ENCODE measurements around the gene B3GALT6. TPM values are rescaled to one million over a fixed set of nuclear protein-coding genes. Genes with fewer than 3 reads are reported as not detected.

The B3GALT6 gene
- total RNA-seq, 2 donors from 2014 or later: 24.8 to 31.5 TPM

DNA sequence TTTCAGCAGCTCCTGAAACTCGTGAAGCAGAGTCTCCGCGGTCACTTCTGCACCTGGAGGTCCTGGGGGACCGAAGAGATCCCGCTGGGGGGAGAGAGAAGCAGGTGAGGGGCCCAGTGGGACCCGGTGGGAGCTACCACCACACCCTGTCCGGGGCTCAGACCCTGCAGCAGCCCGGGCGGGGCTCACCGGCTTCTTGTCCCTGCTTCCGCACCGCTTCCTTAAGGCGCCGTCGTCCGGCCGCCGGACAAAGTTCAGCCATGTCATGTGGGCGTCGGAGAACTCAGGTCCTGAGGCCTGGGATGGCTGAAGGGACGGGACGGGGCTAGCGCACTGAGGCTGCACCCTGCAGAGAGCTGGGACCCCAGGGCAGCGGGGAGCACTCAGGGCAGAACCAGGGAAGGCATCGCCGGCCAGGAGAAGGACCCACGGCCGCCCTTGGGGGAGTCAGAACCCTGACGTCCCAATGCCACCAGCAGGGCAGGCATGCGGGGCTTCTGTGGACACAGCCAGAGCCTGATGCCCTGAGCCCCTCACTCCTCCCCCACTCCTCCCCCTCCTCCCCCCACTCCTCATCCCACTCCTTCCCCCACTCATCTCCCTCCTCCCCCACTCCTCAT lies 12.3 kb downstream of the B3GALT6 start:
- no peaks in the 10 kb centered on the region for H3K36me3 Mint-ChIP-seq (ENCODE audit: low read depth)
- WGBS, 2 experiments (ENCODE audit: insufficient coverage in 1 of 2, insufficient read length in 1 of 2): 90 to 92% methylated on average over 19 to 29 of the region's 30 CpGs
- no peak for DNase-seq
- H3K27me3 Mint-ChIP-seq (ENCODE audit: insufficient read depth): peaks cover 1% of the 10 kb centered on the region
- H3K27ac ChIP-seq (ENCODE audit: low read depth, low read length): no peak overlapping the region
- no peak overlapping the region for H3K4me3 ChIP-seq (ENCODE audit: low read length)
- H3K27me3 ChIP-seq (ENCODE audit: control insufficient read depth, insufficient read depth, low read length, poor library complexity, severe bottlenecking): peaks cover 12% of the 10 kb centered on the region
- H3K27ac Mint-ChIP-seq: no peak overlapping the region
- no peak overlapping the region for H3K4me3 Mint-ChIP-seq
- H3K36me3 ChIP-seq (ENCODE audit: control insufficient read depth, insufficient read depth, low read length): no peaks in the 10 kb centered on the region
- no peak overlapping the region for H3K9ac ChIP-seq (ENCODE audit: extremely low read depth, low read length, poor library complexity, severe bottlenecking)
- H3K4me1 ChIP-seq (ENCODE audit: control insufficient read depth, insufficient read depth, low read length): no peaks in the 10 kb centered on the region
- TF ChIP-seq, protein P1, sequence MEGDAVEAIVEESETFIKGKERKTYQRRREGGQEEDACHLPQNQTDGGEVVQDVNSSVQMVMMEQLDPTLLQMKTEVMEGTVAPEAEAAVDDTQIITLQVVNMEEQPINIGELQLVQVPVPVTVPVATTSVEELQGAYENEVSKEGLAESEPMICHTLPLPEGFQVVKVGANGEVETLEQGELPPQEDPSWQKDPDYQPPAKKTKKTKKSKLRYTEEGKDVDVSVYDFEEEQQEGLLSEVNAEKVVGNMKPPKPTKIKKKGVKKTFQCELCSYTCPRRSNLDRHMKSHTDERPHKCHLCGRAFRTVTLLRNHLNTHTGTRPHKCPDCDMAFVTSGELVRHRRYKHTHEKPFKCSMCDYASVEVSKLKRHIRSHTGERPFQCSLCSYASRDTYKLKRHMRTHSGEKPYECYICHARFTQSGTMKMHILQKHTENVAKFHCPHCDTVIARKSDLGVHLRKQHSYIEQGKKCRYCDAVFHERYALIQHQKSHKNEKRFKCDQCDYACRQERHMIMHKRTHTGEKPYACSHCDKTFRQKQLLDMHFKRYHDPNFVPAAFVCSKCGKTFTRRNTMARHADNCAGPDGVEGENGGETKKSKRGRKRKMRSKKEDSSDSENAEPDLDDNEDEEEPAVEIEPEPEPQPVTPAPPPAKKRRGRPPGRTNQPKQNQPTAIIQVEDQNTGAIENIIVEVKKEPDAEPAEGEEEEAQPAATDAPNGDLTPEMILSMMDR (conservative IDR thresholded peaks at IDR 0.05): no peak
- no peaks in the 10 kb centered on the region for H3K9me3 ChIP-seq (ENCODE audit: control insufficient read depth, low read length)
- H3K4me1 Mint-ChIP-seq: no peaks in the 10 kb centered on the region
- H3K9me3 Mint-ChIP-seq: no peaks in the 10 kb centered on the region

DNA sequence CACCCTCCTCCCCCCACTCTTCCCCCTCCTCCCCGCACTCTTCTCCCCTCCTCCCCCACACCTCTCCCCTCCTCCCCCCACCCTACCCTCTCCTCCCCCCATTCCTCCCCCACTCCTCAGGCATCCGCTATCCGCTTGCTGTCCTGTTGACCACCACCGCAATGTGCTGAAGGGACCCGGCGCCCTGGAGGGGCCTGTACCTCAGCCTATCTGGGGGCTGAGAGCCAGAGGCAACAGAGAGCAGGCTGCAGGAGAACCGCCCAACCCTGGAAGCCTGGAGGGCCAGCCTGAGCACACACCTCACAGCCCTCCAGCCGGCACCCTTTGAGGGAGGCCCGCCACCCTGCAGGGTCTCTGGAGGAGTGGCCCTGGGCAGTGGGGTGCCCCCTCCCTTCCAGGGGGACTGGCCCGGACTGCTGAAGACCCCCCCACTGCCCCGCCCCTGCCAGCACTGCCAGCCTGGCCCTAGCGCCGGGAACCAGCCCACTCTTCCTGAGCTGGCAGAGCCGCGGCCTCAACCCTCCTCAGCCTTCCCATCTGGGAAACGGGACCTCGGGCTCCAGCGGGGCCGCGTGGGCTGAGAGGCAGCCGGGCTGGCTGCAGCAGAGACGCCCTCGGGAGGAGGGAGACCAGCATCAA lies 13.3 kb downstream of the B3GALT6 start:
- H3K9me3 Mint-ChIP-seq: no peaks in the 10 kb centered on the region
- H3K9me3 ChIP-seq (ENCODE audit: control insufficient read depth, low read length): no peaks in the 10 kb centered on the region
- H3K4me1 ChIP-seq (ENCODE audit: control insufficient read depth, insufficient read depth, low read length): no peaks in the 10 kb centered on the region
- no peak overlapping the region for H3K9ac ChIP-seq (ENCODE audit: extremely low read depth, low read length, poor library complexity, severe bottlenecking)
- H3K27me3 Mint-ChIP-seq (ENCODE audit: insufficient read depth): peaks cover 1% of the 10 kb centered on the region
- H3K4me1 Mint-ChIP-seq: no peaks in the 10 kb centered on the region
- TF ChIP-seq, protein P1 (conservative IDR thresholded peaks at IDR 0.05): no peak
- no peak overlapping the region for H3K4me3 Mint-ChIP-seq
- WGBS, 2 experiments (ENCODE audit: insufficient coverage in 1 of 2, insufficient read length in 1 of 2): 95 to 97% methylated on average over 7 to 22 of the region's 23 CpGs
- H3K36me3 ChIP-seq (ENCODE audit: control insufficient read depth, insufficient read depth, low read length): no peaks in the 10 kb centered on the region
- H3K36me3 Mint-ChIP-seq (ENCODE audit: low read depth): peaks cover 1% of the 10 kb centered on the region
- H3K27ac ChIP-seq (ENCODE audit: low read depth, low read length): no peak overlapping the region
- DNase-seq: no peak
- H3K27me3 ChIP-seq (ENCODE audit: control insufficient read depth, insufficient read depth, low read length, poor library complexity, severe bottlenecking): peaks cover 12% of the 10 kb centered on the region
- H3K4me3 ChIP-seq (ENCODE audit: low read length): no peak overlapping the region
- H3K27ac Mint-ChIP-seq: no peak overlapping the region

DNA sequence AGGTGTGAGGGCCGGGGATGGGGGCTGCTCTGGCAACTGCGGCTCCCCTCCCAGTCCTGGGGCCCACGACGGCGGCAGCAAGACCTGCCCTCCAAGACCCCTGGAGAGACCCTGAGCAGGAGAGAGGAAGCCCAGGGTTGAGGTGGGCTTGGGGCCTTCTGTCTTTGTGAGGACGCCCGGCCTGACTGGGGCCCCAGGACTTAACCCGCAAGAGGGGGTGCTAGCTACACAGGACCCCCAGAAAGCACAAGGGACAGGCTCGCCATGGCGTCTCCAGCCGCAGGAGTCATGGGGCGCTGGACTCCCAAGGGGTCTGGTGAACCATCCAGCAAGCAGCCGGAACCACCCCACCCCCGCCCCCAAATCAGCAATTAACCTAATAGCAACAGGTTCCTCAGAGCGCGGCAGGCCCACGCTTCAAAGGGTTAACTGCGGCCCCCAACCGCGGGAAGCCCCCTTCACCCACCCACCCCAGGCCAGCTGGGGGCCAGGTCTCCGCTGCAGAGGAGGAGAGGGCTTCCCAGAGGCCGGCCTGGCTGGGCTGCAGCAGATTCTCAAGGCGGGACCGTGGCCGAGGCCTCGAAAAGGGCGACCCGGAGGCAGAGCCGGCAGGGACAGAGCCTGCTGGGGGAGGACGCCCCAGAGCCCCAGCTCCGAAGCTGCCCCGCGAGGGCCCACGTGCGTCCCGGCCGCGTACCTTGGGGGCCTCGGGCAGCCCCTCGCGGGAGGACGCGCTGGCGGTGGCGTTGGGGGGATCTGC lies 14.0 kb downstream of the B3GALT6 start:
- no peak overlapping the region for H3K27ac ChIP-seq (ENCODE audit: low read depth, low read length)
- H3K27ac Mint-ChIP-seq: no peak overlapping the region

More for the DNA sequence above, 14.0 kb downstream of the B3GALT6 start:
- peak; percentile 78 for DNase-seq
- Mint-ChIP-seq H3K27me3 (ENCODE audit: insufficient read depth) (peaks cover 1% of the 10 kb centered on the region), H3K4me3 (no peak overlapping the region), H3K36me3 (ENCODE audit: low read depth) (peaks cover 2% of the 10 kb centered on the region), H3K4me1 (no peaks in the 10 kb centered on the region), H3K9me3 (no peaks in the 10 kb centered on the region)
- Histone ChIP-seq H3K4me1 (ENCODE audit: control insufficient read depth, insufficient read depth, low read length) (no peaks in the 10 kb centered on the region), H3K4me3 (ENCODE audit: low read length) (no peak overlapping the region), H3K9ac (ENCODE audit: extremely low read depth, low read length, poor library complexity, severe bottlenecking) (no peak overlapping the region), H3K27me3 (ENCODE audit: control insufficient read depth, insufficient read depth, low read length, poor library complexity, severe bottlenecking) (peaks cover 12% of the 10 kb centered on the region), H3K36me3 (ENCODE audit: control insufficient read depth, insufficient read depth, low read length) (no peaks in the 10 kb centered on the region), H3K9me3 (ENCODE audit: control insufficient read depth, low read length) (no peaks in the 10 kb centered on the region)
- WGBS, 2 experiments (ENCODE audit: insufficient coverage in 1 of 2, insufficient read length in 1 of 2): 68 to 100% methylated on average over 2 to 45 of the region's 45 CpGs
- TF ChIP-seq, protein P1 (conservative IDR thresholded peaks at IDR 0.05): no peak

Measured in endodermal cell (in vitro differentiated cells).